Caco-2 (cell line): ENCODE measurements around the gene ZNF776. TPM values are rescaled to one million over a fixed set of nuclear protein-coding genes. Genes with fewer than 3 reads are reported as not detected.

ENCODE experiments used
- BruUV-seq: library from RNA; stranded (reverse); fragments of 400-500 nt; replicated peaks from 2 replicates; lab custom pipeline; 2021; lab: Mats Ljungman, UMichigan
- CTCF ChIA-PET: fragments of 300-600 bp; sonication (Branson Sonifier 250); formaldehyde crosslinking; loops from one replicate; lab custom pipeline; 2022; ENCODE audit warnings: antibody characterized with exemption; lab: Charles Lee
- POLR2A ChIA-PET: fragments of 300-600 bp; sonication (Branson Sonifier 250); formaldehyde crosslinking; loops from one replicate; lab custom pipeline; 2022; ENCODE audit warnings: antibody characterized with exemption; lab: Charles Lee
- DNase-seq, 2 experiments: peaks; one replicate each; pipeline versions ENCODE4 v3.0.0 to v3.0.0-alpha.2; 2020 to 2022
- H3K27me3 ChIP-seq: replicated peaks from 2 replicates; pipeline ENCODE4 v1.6.0; 2011; ENCODE audit warnings: low read length; ENCODE audit not compliant: control insufficient read depth, insufficient read depth
- H3K36me3 ChIP-seq: 2 replicates; pipeline ENCODE4 v1.5.1; 2011; ENCODE audit warnings: low read length; ENCODE audit not compliant: control insufficient read depth, insufficient read depth
- H3K4me1 ChIP-seq: fragments of 250-450 bp; sonication (Bioruptor Pico); 2 replicates; pipeline ENCODE4 v1.5.1; 2020; ENCODE audit warnings: mild to moderate bottlenecking
- H3K4me3 ChIP-seq: 2 replicates; pipeline ENCODE4 v1.5.1; 2011; ENCODE audit warnings: low read depth, mild to moderate bottlenecking, control low read depth, low read length
- H3K9me3 ChIP-seq: fragments of 250-450 bp; sonication (Bioruptor Pico); 2 replicates; pipeline ENCODE4 v1.5.1; 2020; ENCODE audit warnings: mild to moderate bottlenecking, moderate library complexity
- H3K27ac Mint-ChIP-seq: one replicate; pipeline ENCODE4 v1.8.0; 2022; ENCODE audit warnings: mixed read lengths; ENCODE audit not compliant: unreplicated experiment
- H3K27me3 Mint-ChIP-seq: one replicate; pipeline ENCODE4 v1.8.0; 2022; ENCODE audit warnings: mixed read lengths; ENCODE audit not compliant: insufficient read depth, unreplicated experiment
- H3K36me3 Mint-ChIP-seq: one replicate; pipeline ENCODE4 v1.8.0; 2022; ENCODE audit warnings: mild to moderate bottlenecking, mixed read lengths; ENCODE audit not compliant: insufficient read depth, unreplicated experiment
- H3K4me1 Mint-ChIP-seq: one replicate; pipeline ENCODE4 v1.8.0; 2022; ENCODE audit warnings: low read depth, mixed read lengths; ENCODE audit not compliant: unreplicated experiment
- H3K4me3 Mint-ChIP-seq: one replicate; pipeline ENCODE4 v1.8.0; 2022; ENCODE audit warnings: mild to moderate bottlenecking, moderate library complexity, mixed read lengths; ENCODE audit not compliant: unreplicated experiment
- H3K9me3 Mint-ChIP-seq: one replicate; pipeline ENCODE4 v1.8.0; 2022; ENCODE audit warnings: mixed read lengths; ENCODE audit not compliant: unreplicated experiment
- CTCF ChIP-seq, 2 experiments: fragments of 200-600 bp in 1 of 2; IDR thresholded peaks; 1 replicate in 1 of 2; 2 replicates in 1 of 2; pipeline versions ENCODE4 v1.5.1 to v1.8.0; 2011 to 2022; ENCODE audit warnings: antibody characterized with exemption in 1 of 2, control low read depth in 1 of 2, inconsistent platforms in 1 of 2, low read depth in 1 of 2, low read length in 1 of 2, mild to moderate bottlenecking in 1 of 2, moderate library complexity in 1 of 2; ENCODE audit not compliant: insufficient read depth in 1 of 2, severe bottlenecking in 1 of 2, unreplicated experiment in 1 of 2
- intact Hi-C: fragments of 100-400 bp; cut with micrococcal nuclease; formaldehyde crosslinking; loops from one replicate; pipeline ENCODE4 v1.10.0; 2022; ENCODE audit not compliant: unreplicated experiment
- total RNA-seq: library from RNA; stranded (reverse); gene quantifications from 2 replicates; pipeline ENCODE4 v1.2.3, GENCODE V29; 2022

The ZNF776 gene
- total RNA-seq, 1 experiment from 2014 or later = 16.0 TPM

DNA sequence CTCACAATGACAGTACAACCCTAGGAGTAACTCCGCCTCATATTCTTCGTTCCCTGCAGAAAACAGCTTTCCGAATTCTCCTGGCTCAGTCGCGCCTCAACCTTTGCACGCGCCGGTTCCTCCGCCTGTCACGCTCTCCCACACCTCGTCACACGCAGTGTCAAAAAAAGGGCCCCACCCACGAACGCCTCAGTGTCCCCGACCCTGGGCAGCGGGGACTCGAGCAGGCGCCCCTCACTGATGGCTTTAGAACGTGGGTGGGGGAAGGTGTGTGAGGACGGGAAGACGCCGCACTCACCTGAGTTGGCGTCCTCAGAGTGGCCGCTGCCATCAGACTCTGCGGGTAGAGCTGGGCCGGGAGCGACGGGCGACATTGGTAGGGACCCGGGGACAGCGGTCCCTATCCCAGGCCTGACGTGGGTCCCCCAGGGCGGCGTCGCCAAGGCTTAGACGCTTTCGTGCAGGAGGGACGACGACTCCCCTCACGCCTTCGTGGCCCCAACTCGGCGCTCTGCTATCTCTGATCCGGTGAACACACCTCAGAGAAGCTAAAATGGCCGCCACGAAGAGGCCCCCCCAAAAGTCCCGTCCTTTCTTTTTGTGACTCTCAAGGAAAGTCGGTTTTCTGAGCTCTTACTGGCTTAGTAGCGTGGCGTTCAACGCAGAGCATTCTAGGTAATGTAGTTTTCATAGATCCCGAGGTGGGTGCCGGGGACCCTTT, 37.8 kb upstream of the ZNF776 start, which contains the start of gene ZNF154:
ZNF154 (minus strand) TSS at position 564 of the 721 bp plus-strand sequence; CDS start at position 331, 233 bp downstream.
- POLR2A ChIA-PET = no interaction called here

GRCh38 chr19:57709616-57710015, 37.0 kb upstream of the ZNF776 start:
- no TSS peak for BruUV-seq
- intact Hi-C loops = no loop called here
- POLR2A ChIA-PET = no interaction called here
- no peak overlapping the region for H3K27ac Mint-ChIP-seq
- no peak overlapping the region for H3K4me3 ChIP-seq
- no peaks in the 10 kb centered on the region for H3K4me1 ChIP-seq
- CTCF ChIA-PET = no interaction called here
- peaks cover 19% of the 10 kb centered on the region for H3K36me3 Mint-ChIP-seq
- no peak overlapping the region for H3K4me3 Mint-ChIP-seq
- no peaks in the 10 kb centered on the region for H3K27me3 Mint-ChIP-seq
- DNase-seq = no peak
- H3K9me3 ChIP-seq = peaks cover 5% of the 10 kb centered on the region
- no peaks in the 10 kb centered on the region for H3K27me3 ChIP-seq
- no peaks in the 10 kb centered on the region for H3K4me1 Mint-ChIP-seq
- peaks cover 18% of the 10 kb centered on the region for H3K9me3 Mint-ChIP-seq
- H3K36me3 ChIP-seq = no peaks in the 10 kb centered on the region
- no peak for TF ChIP-seq CTCF (IDR thresholded peaks at IDR 0.05; ENCODE audit: insufficient read depth in 1 of 2, low read depth in 1 of 2, low read length in 1 of 2, severe bottlenecking in 1 of 2, unreplicated experiment in 1 of 2)

More for the DNA sequence above, 37.8 kb upstream of the ZNF776 start, which contains the start of gene ZNF154:
- no peak for TF ChIP-seq CTCF (IDR thresholded peaks at IDR 0.05; ENCODE audit: insufficient read depth in 1 of 2, low read depth in 1 of 2, low read length in 1 of 2, severe bottlenecking in 1 of 2, unreplicated experiment in 1 of 2)
- no peak within 1 kb of the TSS for H3K4me3 Mint-ChIP-seq
- no peaks in the 10 kb centered on the region for H3K4me1 ChIP-seq
- no TSS peak for BruUV-seq
- intact Hi-C loops = no loop called here
- H3K36me3 Mint-ChIP-seq = peaks cover 27% of the 10 kb centered on the region
- CTCF ChIA-PET = no interaction called here
- no peaks in the 10 kb centered on the region for H3K27me3 Mint-ChIP-seq
- no peak within 1 kb of the TSS for H3K27ac Mint-ChIP-seq
- H3K36me3 ChIP-seq = no peaks in the 10 kb centered on the region
- H3K4me3 ChIP-seq = no peak within 1 kb of the TSS
- no peak for DNase-seq
- H3K9me3 Mint-ChIP-seq = peaks cover 26% of the 10 kb centered on the region
- H3K4me1 Mint-ChIP-seq = no peaks in the 10 kb centered on the region
- no peaks in the 10 kb centered on the region for H3K27me3 ChIP-seq
- H3K9me3 ChIP-seq = peaks cover 2% of the 10 kb centered on the region

DNA sequence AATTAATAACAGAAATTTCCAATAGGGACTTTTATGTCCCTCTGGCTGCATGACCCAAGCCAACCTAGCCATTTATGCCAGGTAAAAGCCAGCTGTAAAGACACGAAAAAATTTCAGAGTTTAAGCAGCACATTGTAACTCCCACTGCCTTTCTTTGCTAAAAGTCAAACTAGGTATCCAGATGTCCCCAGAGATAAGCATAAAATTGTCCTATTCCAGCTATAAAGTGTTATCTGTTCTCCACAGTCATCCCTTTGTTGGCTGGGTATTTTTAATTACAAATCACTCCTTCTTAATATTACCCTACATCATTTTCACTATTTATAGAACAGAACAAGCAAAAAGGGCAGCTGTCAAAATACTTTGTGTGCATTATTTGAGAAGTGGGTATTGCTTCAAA, 34.4 kb upstream of the ZNF776 start:
- Mint-ChIP-seq H3K27ac (no peak overlapping the region), H3K36me3 (peaks cover 19% of the 10 kb centered on the region), H3K4me1 (no peaks in the 10 kb centered on the region), H3K27me3 (no peaks in the 10 kb centered on the region), H3K9me3 (peaks cover 22% of the 10 kb centered on the region), H3K4me3 (no peak overlapping the region)
- Histone ChIP-seq H3K9me3 (peaks cover 5% of the 10 kb centered on the region), H3K36me3 (no peaks in the 10 kb centered on the region), H3K4me1 (no peaks in the 10 kb centered on the region), H3K27me3 (no peaks in the 10 kb centered on the region), H3K4me3 (no peak overlapping the region)
- POLR2A ChIA-PET = no interaction called here
- no peak for DNase-seq
- BruUV-seq = no TSS peak
- no peak for TF ChIP-seq CTCF (IDR thresholded peaks at IDR 0.05; ENCODE audit: insufficient read depth in 1 of 2, low read depth in 1 of 2, low read length in 1 of 2, severe bottlenecking in 1 of 2, unreplicated experiment in 1 of 2)
- intact Hi-C loops = no loop called here
- CTCF ChIA-PET = no interaction called here
